OCI-LY7 (cell line): ENCODE data around the gene SSBP4. TPM values are rescaled to one million over a fixed set of nuclear protein-coding genes. Genes with fewer than 3 reads are reported as not detected.

Source experiments
- BruUV-seq: library from RNA; stranded (reverse); fragments of 400-500 nt; replicated peaks from 2 replicates; lab custom pipeline; 2021; lab: Mats Ljungman, UMichigan
- CTCF ChIA-PET: fragments of 300-600 bp; sonication (Branson Sonifier 250); formaldehyde crosslinking; loops from one replicate; lab custom pipeline; 2022; ENCODE audit warnings: antibody characterized with exemption; ENCODE audit not compliant: unreplicated experiment; lab: Charles Lee
- POLR2A ChIA-PET: fragments of 300-600 bp; sonication (Branson Sonifier 250); formaldehyde crosslinking; loops from one replicate; lab custom pipeline; 2022; ENCODE audit warnings: antibody characterized with exemption; lab: Charles Lee
- DNase-seq: peaks from one replicate; pipeline ENCODE4 v3.0.0-alpha.2; 2015; ENCODE audit warnings: low spot score
- H2AFZ ChIP-seq: fragments of 200-600 bp; sonication (generic), shearing (Covaris generic); 2 replicates; pipeline ENCODE4 v1.6.1; 2014; ENCODE audit warnings: mild to moderate bottlenecking, antibody characterized with exemption, low read length, moderate library complexity
- H3K27ac ChIP-seq: fragments of 200-600 bp; sonication (generic); 2 replicates; pipeline ENCODE4 v1.5.1; 2014; ENCODE audit warnings: mixed run types, low read depth, mild to moderate bottlenecking, moderate library complexity, low read length, inconsistent platforms; ENCODE audit not compliant: poor library complexity, severe bottlenecking
- H3K36me3 ChIP-seq: fragments of 200-600 bp; sonication (generic); 2 replicates; pipeline ENCODE4 v1.6.1; 2014; ENCODE audit warnings: mild to moderate bottlenecking, antibody characterized with exemption, low read length, moderate library complexity, mixed read lengths; ENCODE audit not compliant: insufficient read depth
- H3K4me1 ChIP-seq: fragments of 200-600 bp; sonication (generic); 2 replicates; pipeline ENCODE4 v1.5.1; 2014; ENCODE audit warnings: mild to moderate bottlenecking, low read length; ENCODE audit not compliant: insufficient read depth, poor library complexity, severe bottlenecking
- H3K4me2 ChIP-seq: fragments of 200-600 bp; sonication (generic); 2 replicates; pipeline ENCODE4 v1.6.1; 2014; ENCODE audit warnings: mild to moderate bottlenecking, low read length
- H3K4me3 ChIP-seq: fragments of 200-600 bp; sonication (generic); 2 replicates; pipeline ENCODE4 v1.5.1; 2014; ENCODE audit warnings: mild to moderate bottlenecking, low read depth, low read length; ENCODE audit not compliant: poor library complexity, severe bottlenecking
- H3K79me2 ChIP-seq: fragments of 200-600 bp; sonication (generic); 2 replicates; pipeline ENCODE4 v1.6.1; 2016; ENCODE audit warnings: low read depth, mild to moderate bottlenecking, low read length, moderate library complexity, mixed read lengths; ENCODE audit not compliant: insufficient read depth
- H3K9me2 ChIP-seq: fragments of 200-600 bp; sonication (generic); 2 replicates; pipeline ENCODE4 v1.6.1; 2016; ENCODE audit warnings: mild to moderate bottlenecking, low read length, mixed read lengths; ENCODE audit not compliant: insufficient read depth
- H3K9me3 ChIP-seq: fragments of 200-600 bp; sonication (generic); 2 replicates; pipeline ENCODE4 v1.6.1; 2014; ENCODE audit warnings: mild to moderate bottlenecking, mixed run types, low read length, mixed read lengths
- H4K20me1 ChIP-seq: fragments of 200-600 bp; sonication (generic); 2 replicates; pipeline ENCODE4 v1.6.1; 2014; ENCODE audit warnings: mild to moderate bottlenecking, antibody characterized with exemption, low read length, moderate library complexity, mixed read lengths; ENCODE audit not compliant: insufficient read depth
- EZH2phosphoT487 ChIP-seq: fragments of 200-600 bp; sonication (generic); IDR thresholded peaks from 2 replicates; pipeline ENCODE4 v1.6.1; 2018; ENCODE audit warnings: low read depth, borderline replicate concordance, mild to moderate bottlenecking, mixed run types, antibody characterized with exemption, low read length, moderate library complexity, mixed read lengths
- intact Hi-C: fragments of 100-400 bp; cut with micrococcal nuclease; formaldehyde crosslinking; loops from one replicate; pipeline ENCODE4 v1.10.0; 2022; ENCODE audit not compliant: unreplicated experiment
- total RNA-seq, 2 experiments: library from RNA; depleted of rRNA in 1 of 2; stranded (reverse); fragments of >200 nt in 1 of 2; shearing (Covaris generic) in 1 of 2; gene quantifications; 2 replicates each; pipeline ENCODE4 v1.2.3, GENCODE V29; 2014 to 2022
- TF ChIP-seq, protein P1 (sequence below): fragments of 200-600 bp; sonication (generic); conservative IDR thresholded peaks from 2 replicates; pipeline ENCODE4 v1.5.1; 2014; ENCODE audit warnings: mild to moderate bottlenecking, antibody characterized with exemption, low read length, moderate library complexity, mixed read lengths

The SSBP4 gene
- total RNA-seq, 2 experiments from 2014 or later = 92.9 to 117 TPM

DNA sequence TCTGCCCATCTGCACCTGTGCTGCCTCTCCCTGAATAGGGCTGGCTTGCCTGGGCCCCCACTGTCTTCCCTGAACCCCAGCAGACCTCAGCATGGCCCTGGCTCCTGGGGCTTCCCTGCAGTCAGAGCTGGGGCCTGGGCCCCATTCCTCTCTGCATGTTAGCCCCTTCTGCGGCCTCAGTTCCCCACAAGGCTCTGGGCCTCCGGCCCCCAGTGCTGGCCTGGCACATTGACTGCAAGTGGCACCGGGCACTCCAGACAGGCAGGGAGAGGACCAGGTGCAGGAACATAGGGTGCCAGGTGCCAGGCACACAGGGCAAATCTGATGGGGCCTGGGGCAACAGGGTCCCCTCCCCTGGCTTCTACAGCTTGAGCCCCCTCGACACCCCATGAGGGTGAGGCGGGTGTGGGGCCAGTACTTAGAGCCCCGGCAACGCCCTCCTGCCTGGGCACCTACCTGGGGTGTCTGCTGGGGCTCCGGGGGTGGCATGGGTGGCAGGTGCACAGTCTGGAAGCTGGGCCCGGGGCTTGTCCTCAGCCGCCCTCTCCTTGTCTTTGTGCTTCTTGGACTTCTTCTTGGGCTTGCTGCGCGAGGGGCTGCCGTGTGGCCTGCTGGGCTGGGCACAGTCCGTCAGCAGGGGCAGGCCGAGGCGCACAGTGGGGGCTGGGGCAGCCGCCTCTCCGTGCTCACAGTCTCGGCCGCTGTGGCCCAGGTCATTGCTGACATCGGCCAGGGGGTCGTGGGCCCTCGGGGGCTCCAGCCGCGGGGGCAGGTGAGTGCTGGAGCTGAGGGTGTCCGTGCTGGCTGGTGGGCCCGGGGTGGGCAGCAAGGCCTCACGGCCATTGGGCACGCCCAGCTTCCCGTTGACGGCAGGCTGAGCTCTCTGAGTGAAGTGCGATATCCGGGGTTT lies 31.1 kb downstream of the SSBP4 start:
- no peaks in the 10 kb centered on the region for H3K79me2 ChIP-seq
- H2AFZ ChIP-seq = no peak overlapping the region
- no peak overlapping the region for H3K4me2 ChIP-seq
- no peaks in the 10 kb centered on the region for H3K4me1 ChIP-seq
- TF ChIP-seq, protein P1, sequence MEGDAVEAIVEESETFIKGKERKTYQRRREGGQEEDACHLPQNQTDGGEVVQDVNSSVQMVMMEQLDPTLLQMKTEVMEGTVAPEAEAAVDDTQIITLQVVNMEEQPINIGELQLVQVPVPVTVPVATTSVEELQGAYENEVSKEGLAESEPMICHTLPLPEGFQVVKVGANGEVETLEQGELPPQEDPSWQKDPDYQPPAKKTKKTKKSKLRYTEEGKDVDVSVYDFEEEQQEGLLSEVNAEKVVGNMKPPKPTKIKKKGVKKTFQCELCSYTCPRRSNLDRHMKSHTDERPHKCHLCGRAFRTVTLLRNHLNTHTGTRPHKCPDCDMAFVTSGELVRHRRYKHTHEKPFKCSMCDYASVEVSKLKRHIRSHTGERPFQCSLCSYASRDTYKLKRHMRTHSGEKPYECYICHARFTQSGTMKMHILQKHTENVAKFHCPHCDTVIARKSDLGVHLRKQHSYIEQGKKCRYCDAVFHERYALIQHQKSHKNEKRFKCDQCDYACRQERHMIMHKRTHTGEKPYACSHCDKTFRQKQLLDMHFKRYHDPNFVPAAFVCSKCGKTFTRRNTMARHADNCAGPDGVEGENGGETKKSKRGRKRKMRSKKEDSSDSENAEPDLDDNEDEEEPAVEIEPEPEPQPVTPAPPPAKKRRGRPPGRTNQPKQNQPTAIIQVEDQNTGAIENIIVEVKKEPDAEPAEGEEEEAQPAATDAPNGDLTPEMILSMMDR = no peak
- no peak for TF ChIP-seq EZH2phosphoT487
- H3K36me3 ChIP-seq = peaks cover 36% of the 10 kb centered on the region; the same call in 1 of the 2 replicates
- ChIA-PET POLR2A (no interaction called here), CTCF (interaction anchor here (0.8 to 1.0 kb wide), 2 partner anchors 9 to 26 kb away, joined by 4 read pairs; no protein-coding TSS in a partner anchor)
- no TSS peak for BruUV-seq
- no peaks in the 10 kb centered on the region for H4K20me1 ChIP-seq
- H3K9me3 ChIP-seq = no peaks in the 10 kb centered on the region
- no peak overlapping the region for H3K4me3 ChIP-seq
- H3K27ac ChIP-seq = no peak overlapping the region
- intact Hi-C loops = loop anchor here (5.0 kb wide), 1 partner anchor 222 kb away; no protein-coding TSS in a partner anchor
- DNase-seq = no peak
- no peaks in the 10 kb centered on the region for H3K9me2 ChIP-seq

- no peak overlapping the region for H3K4me3 ChIP-seq
- H3K4me1 ChIP-seq = no peaks in the 10 kb centered on the region
- intact Hi-C loops = loop anchor here (5.0 kb wide), 1 partner anchor 221 kb away; no protein-coding TSS in a partner anchor
- no peaks in the 10 kb centered on the region for H3K9me2 ChIP-seq
- peaks cover 32% of the 10 kb centered on the region for H3K36me3 ChIP-seq
- ChIA-PET CTCF (interaction anchor here (0.8 to 1.0 kb wide), 2 partner anchors 10 to 27 kb away, joined by 4 read pairs; no protein-coding TSS in a partner anchor), POLR2A (no interaction called here)
- no peaks in the 10 kb centered on the region for H3K79me2 ChIP-seq
- peak; percentile 77 for DNase-seq
- TF ChIP-seq, protein P1 = peak; percentile 94
- no peak for TF ChIP-seq EZH2phosphoT487
- H4K20me1 ChIP-seq = no peaks in the 10 kb centered on the region
- no TSS peak for BruUV-seq
- no peaks in the 10 kb centered on the region for H3K9me3 ChIP-seq
- no peak overlapping the region for H3K4me2 ChIP-seq
- no peak overlapping the region for H2AFZ ChIP-seq
- H3K27ac ChIP-seq = no peak overlapping the region
Measured at GRCh38 chr19:18450931-18451836, 32.0 kb downstream of the SSBP4 start.
